NCI-H82 treated with DMSO at 0.1 percent for 48 hours (cell line): ENCODE measurements around the gene UCMA.

Source experiments
- DNase-seq: peaks from one replicate; lab custom pipeline; 2025; ENCODE audit not compliant: unreplicated experiment; lab: John Stamatoyannopoulos, UW

Gene UCMA

GRCh38 chr10:13188593-13188992 lies 45.6 kb downstream of the UCMA start:
- DNase-seq = no peak

DNA sequence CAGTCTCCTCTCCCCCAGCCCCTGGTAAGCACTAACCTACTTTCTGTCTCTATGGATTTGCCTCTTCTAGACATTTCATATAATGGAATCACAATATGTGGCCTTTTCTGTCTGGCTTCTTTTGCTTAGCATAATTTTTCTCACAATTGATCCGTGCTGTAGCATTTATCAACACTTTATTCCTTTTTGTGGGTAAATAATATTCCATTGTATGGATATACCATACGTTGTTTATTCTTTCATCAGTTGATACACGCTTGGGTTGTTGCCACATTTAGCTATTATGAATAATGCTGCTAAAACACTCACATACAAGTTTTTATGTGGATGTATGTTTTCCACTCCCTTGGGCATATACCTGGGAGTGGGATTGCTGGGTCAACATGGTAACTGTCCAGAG lies 47.0 kb downstream of the UCMA start:
- DNase-seq = no peak

- DNase-seq = no peak
Observed at GRCh38 chr10:13184730-13185514, 49.3 kb downstream of the UCMA start.

DNA sequence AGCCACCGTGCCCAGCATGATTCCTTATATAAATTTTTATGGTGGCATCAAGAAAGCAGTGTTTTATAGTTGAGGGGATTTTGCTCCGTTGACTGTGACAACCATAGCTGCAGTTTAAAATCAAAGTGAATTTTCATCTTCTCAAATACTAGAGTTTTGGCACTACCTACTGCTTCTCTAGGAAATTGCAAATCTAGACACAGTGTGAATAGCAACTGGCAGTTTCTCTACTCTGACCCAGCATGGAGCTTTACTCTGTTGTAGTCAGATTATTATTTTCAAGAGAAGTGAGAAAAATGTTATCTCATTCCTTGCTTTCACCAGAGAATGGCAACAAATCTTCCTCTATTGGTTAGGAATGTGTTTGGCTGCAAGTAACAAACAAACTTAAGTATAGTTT lies 49.9 kb downstream of the UCMA start:
- no peak for DNase-seq

- DNase-seq = no peak
Observed at GRCh38 chr10:13183625-13184024, 50.5 kb downstream of the UCMA start.

- DNase-seq = no peak
Observed at GRCh38 chr10:13182424-13182823, 51.8 kb downstream of the UCMA start.

- DNase-seq = no peak
Observed at GRCh38 chr10:13180788-13181187, 53.4 kb downstream of the UCMA start.

DNA sequence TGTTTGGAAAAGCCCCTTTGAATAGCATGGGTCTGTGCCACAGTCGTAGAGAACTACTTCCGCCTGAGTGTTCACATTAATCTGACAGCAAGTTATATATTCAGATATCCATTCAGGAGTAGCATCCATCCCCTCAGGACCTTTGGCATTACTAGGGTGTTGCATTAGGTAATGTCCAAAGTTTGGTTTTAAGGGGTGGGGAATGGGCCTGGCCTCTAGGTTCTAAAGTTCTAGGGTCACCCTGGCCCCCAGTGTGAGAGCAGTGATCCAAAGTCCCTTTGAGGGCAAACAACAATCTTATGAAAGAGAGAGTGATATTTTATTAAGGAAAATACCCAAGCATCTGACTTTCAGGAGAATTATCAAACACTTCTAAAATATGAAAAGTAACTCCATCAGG lies 60.6 kb downstream of the UCMA start:
- no peak for DNase-seq
